Right lobe of liver (tissue), 6 donors: ENCODE results near the gene CROCC2. TPM values are rescaled to one million over a fixed set of nuclear protein-coding genes. Genes with fewer than 3 reads are reported as not detected.
A peak's percentile ranks its signal among the peaks of the same experiment; 100 is the strongest.

ENCODE experiments used
- ATAC-seq, 4 donors: fragments of 200-7000 bp; cut with Tn5 transposase; one replicate each; pipeline ENCODE4 v1.9.1; 2020; ENCODE audit warnings: mild to moderate bottlenecking in 4 of 4, moderate library complexity in 4 of 4
- DNase-seq, 3 donors: peaks; one replicate each; pipeline ENCODE4 v3.0.0-alpha.2; 2020
- H3K27ac ChIP-seq, 3 donors: fragments of 200-600 bp; one replicate each; pipeline ENCODE4 v1.8.0; 2022
- H3K27me3 ChIP-seq, 2 donors: fragments of 200-600 bp; one replicate each; pipeline ENCODE4 v1.8.0; 2022
- H3K36me3 ChIP-seq, 4 donors: fragments of 200-600 bp; sonication (generic) in 1 of 4; one replicate each; pipeline versions ENCODE4 v1.5.1 to v1.8.0; 2017 to 2022; ENCODE audit warnings: control low read depth in 1 of 4
- H3K4me1 ChIP-seq, 4 donors: fragments of 200-600 bp; sonication (generic) in 1 of 4; one replicate each; pipeline versions ENCODE4 v1.5.1 to v1.8.0; 2017 to 2022; ENCODE audit warnings: control low read depth in 1 of 4
- H3K4me3 ChIP-seq, 3 donors: fragments of 200-600 bp; one replicate each; pipeline ENCODE4 v1.8.0; 2022
- H3K9me3 ChIP-seq, 4 donors: fragments of 200-600 bp; sonication (generic) in 1 of 4; one replicate each; pipeline versions ENCODE4 v1.5.1 to v1.8.0; 2017 to 2022; ENCODE audit warnings: control low read depth in 1 of 4
- POLR2A ChIP-seq: fragments of 450-650 bp; IDR thresholded peaks from one replicate; pipeline ENCODE4 v1.6.1; 2017; ENCODE audit warnings: antibody characterized with exemption, mild to moderate bottlenecking
- WGBS: methylation state at CpG from one replicate; pipeline ENCODE4 v1.1.6; 2018; ENCODE audit warnings: low coverage, low lambda C conversion rate; ENCODE audit not compliant: insufficient coverage; ENCODE audit errors: missing lambda C conversion rate; 5-methylcytosine and 5-hydroxymethylcytosine counted together
- intact Hi-C, 2 donors: fragments of 100-400 bp; cut with DNase I; formaldehyde crosslinking; loops; one replicate each; pipeline versions ENCODE4 v1.11.2 to v1.14.1; 2022
- total RNA-seq, 6 experiments: library from RNA; depleted of rRNA in 2 of 6; stranded (reverse); fragments of >200 nt in 2 of 6; fragmentation: NEBNext Ultra II Directional in 3 of 6; extraction: Animal tissue kit (Norgen Biotek cat#: 25700) in 3 of 6; gene quantifications; one replicate each; pipeline versions ENCODE4 v1.1.0 to v1.2.4, GENCODE V29; 2016 to 2023
- TF ChIP-seq, protein P1 (sequence below), 4 donors: fragments of 200-600 bp in 3 of 4; fragments of 450-650 bp in 1 of 4; IDR thresholded peaks; one replicate each; pipeline versions ENCODE4 v1.5.1 to v1.8.0; 2016 to 2022; ENCODE audit warnings: antibody characterized with exemption in 4 of 4, mild to moderate bottlenecking in 2 of 4
- donor health status: DM: no; HTN: yes; CAD: no.
- donor health status: DM: no; HTN: no; CAD: no.
- donor health status: DM: no; HTN: no; CAD: no.
- donor health status: DM: no; HTN: yes; CAD: no.
- donor health status: DM: no; HTN: yes; CAD: no.

CROCC2 gene
- total RNA-seq, 6 experiments from 2014 or later, result 0.06 to 0.15 (median 0.12) TPM; not detected in 1

DNA sequence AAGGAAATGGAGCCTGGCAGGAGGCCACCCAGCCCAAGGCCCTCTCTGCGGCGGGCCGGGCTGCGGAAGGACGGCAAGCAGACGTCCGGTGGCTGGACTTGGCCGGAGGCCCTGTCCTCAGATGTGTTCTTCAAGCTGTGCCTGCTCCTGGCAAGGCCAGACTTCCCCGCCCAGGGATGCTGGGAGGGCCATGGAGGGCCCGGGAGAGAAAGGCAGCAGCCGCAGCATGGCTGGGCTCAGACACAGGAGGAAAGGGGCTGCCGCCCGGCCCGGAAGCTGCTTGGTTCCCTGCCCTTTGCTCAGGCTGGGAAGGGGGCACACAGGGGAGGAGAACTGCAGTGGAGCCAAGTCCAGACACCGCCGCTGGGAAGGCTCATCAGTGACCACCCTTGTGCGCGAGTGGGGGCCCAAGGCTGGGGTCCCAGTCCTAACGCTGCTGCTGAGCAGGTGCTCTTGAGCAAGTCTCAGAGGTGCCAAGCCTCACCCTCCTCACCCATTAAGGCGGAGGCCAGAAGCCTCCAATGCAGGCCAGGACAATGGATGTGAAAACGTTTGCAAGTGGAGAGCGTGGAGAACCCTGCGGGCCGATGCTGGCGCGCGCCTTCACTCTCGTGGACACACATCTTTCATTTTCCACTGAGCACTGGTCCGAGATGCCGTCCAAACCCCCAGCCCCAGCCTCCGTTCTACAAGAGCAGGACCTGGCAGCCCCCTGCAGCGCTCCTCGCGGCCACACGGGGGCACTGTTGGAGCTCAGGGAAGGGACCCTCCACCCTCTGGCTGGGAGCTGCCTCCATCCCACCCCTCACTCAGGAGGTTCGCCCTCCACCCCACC, 7.9 kb downstream of the CROCC2 start:
- ATAC-seq, result peak; percentile 67 to 77 (median 71)
- intact Hi-C loops, result loop anchor here in 1 of 2 donors (10.0 kb wide), 1 partner anchor 81 kb away; the partner anchor contains the start of gene SNED1
- Histone ChIP-seq H3K27me3 (no peaks in the 10 kb centered on the region), H3K4me3 (no peak overlapping the region), H3K4me1 (peaks cover 0 to 8% (median 0%) of the 10 kb centered on the region in 4 donors), H3K9me3 (no peaks in the 10 kb centered on the region), H3K36me3 (no peaks in the 10 kb centered on the region), H3K27ac (no peak overlapping the region)
- WGBS, result no CpG with 5 or more reads among the region's 36 CpGs
- no peak for TF ChIP-seq POLR2A
- TF ChIP-seq, protein P1, sequence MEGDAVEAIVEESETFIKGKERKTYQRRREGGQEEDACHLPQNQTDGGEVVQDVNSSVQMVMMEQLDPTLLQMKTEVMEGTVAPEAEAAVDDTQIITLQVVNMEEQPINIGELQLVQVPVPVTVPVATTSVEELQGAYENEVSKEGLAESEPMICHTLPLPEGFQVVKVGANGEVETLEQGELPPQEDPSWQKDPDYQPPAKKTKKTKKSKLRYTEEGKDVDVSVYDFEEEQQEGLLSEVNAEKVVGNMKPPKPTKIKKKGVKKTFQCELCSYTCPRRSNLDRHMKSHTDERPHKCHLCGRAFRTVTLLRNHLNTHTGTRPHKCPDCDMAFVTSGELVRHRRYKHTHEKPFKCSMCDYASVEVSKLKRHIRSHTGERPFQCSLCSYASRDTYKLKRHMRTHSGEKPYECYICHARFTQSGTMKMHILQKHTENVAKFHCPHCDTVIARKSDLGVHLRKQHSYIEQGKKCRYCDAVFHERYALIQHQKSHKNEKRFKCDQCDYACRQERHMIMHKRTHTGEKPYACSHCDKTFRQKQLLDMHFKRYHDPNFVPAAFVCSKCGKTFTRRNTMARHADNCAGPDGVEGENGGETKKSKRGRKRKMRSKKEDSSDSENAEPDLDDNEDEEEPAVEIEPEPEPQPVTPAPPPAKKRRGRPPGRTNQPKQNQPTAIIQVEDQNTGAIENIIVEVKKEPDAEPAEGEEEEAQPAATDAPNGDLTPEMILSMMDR (IDR thresholded peaks at IDR 0.05), result peak; percentile 70 to 91 (median 86)
- DNase-seq, result peak in 2 of 3 donors; percentile 64 to 67

DNA sequence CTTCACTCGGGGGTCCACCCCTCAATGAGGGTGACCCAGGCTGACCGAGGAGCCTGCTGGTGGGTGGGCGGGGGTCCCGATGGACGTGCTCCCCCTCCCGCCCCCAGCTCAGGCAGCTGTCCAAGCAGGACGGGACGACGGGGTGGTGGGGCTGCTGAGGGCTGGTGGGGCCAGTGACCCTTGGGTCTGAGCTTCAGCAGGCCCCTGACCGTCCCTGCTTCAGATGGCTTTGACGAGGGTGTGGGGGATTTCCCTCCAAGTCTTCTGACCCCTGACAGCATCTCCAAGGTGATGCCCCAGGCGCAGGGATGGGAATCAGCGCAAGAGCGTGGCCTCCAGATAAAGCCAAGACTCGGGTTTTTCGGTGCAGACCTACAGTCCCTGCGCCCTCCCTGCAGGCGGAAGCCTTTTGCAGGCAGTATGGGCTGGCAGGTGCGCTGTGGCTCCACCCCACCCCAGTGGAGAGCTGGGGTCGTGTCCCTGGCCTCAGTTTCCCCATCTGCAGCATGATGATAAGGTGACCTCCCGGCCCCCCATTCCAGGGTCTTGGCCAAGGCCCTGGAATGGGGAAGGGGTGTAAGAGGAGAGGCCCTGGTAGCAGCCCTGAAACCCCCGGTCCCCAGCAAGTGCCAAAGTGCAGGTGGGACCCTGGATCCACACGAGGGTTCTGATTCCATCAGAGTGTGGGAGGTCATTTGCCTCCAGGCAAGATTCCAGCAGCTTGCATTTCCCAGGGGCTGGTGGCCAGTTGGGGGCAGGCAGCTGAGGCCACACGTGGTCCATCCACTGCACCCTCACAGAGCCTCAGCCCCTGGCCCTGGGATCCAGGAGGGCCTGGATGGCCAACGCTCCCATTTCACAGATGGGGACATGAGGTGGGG, 8.7 kb downstream of the CROCC2 start:
- intact Hi-C loops, result loop anchor here in 1 of 2 donors (10.0 kb wide), 1 partner anchor 80 kb away; the partner anchor contains the start of gene SNED1
- ATAC-seq, result no peak
- no peaks in the 10 kb centered on the region for H3K9me3 ChIP-seq
- TF ChIP-seq, protein P1 (IDR thresholded peaks at IDR 0.05), result no peak
- TF ChIP-seq POLR2A, result no peak
- peaks cover 0 to 8% (median 0%) of the 10 kb centered on the region in 4 donors for H3K4me1 ChIP-seq
- no peak overlapping the region for H3K27ac ChIP-seq
- WGBS, result 23% methylated on average over 12 of the region's 25 CpGs
- H3K36me3 ChIP-seq, result no peaks in the 10 kb centered on the region
- H3K27me3 ChIP-seq, result no peaks in the 10 kb centered on the region
- peak in 2 of 3 donors; percentile 14 to 50 for DNase-seq
- no peak overlapping the region for H3K4me3 ChIP-seq

DNA sequence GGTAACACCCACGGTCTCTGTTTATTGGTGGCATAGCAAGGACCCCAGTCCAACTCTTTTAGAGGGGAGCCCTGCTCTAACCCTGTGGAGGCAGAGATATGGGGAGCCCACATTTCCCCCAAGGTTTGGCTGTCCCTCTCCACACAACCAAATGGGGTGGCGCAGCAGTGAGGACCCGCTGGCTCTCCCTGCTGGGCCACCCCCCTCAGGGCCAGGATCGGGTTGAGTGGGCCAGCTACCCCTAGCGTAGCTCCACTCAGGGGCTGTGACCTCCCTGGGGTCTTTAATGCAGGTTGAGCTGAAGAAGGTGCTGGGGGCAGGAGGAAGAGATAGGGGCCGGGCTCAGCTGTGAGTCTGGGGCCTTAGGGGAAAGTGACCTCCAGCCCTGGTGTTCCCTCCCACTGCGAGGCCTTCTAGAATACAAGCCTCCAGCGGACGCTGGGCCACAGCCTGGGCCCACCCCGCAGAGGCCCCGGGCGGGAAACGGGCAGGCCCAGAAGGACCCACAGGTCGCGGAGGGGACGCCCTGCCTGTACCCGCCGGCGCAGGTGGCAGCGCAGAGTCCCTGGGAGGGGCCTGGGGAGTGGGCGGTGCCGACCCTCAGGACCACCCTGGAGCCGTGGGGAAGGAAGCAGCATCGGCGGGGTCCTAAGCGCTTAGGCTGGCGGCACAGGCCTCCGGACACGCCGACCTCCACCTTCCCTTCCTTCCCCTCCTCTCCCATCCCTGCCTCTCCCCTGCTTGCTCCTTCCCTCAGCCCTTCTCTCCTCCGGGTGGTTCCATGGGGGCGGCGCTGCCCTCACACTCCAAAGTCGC, 9.6 kb downstream of the CROCC2 start:
- Histone ChIP-seq H3K27me3 (no peaks in the 10 kb centered on the region), H3K4me1 (peaks cover 0 to 8% (median 0%) of the 10 kb centered on the region in 4 donors), H3K9me3 (no peaks in the 10 kb centered on the region), H3K4me3 (no peak overlapping the region), H3K36me3 (no peaks in the 10 kb centered on the region), H3K27ac (no peak overlapping the region)
- TF ChIP-seq POLR2A, result no peak
- TF ChIP-seq, protein P1 (IDR thresholded peaks at IDR 0.05), result no peak
- ATAC-seq, result no peak
- WGBS, result 10% methylated on average over 11 of the region's 34 CpGs
- intact Hi-C loops, result loop anchor here in 1 of 2 donors (10.0 kb wide), 1 partner anchor 79 kb away; the partner anchor contains the start of gene SNED1
- DNase-seq, result peak in 2 of 3 donors; percentile 17 to 44

DNA sequence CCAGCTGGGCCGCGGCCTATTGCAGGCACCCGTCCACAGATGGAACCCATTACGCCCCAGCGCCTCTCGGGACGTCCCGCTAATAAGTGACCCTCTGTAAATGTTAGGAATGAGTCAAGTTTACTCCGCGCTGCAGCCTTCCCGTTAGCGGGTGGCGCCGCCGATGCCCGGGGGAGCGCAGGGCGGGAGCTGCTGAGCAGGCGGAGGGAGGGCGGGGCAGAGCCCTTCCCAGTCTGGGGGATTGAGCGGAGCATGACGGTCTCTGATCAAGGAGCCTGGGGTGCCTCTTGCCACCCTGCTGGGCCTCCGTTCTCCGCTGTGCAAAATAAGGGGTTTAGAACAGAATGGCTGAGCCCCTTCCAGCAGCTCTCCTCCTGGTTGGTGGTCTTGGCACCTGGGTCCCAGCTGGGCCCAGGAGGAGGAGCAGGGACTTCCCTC, 10.5 kb downstream of the CROCC2 start:
- intact Hi-C loops, result loop anchor here in 1 of 2 donors (10.0 kb wide), 1 partner anchor 78 kb away; the partner anchor contains the start of gene SNED1

More for the DNA sequence above, 10.5 kb downstream of the CROCC2 start:
- 38% methylated on average over 17 of the region's 24 CpGs for WGBS
- peak; percentile 19 to 46 (median 43) for DNase-seq
- TF ChIP-seq, protein P1 (IDR thresholded peaks at IDR 0.05), result no peak
- no peak for TF ChIP-seq POLR2A
- no peak for ATAC-seq
- H3K27me3 ChIP-seq, result no peaks in the 10 kb centered on the region
- H3K9me3 ChIP-seq, result no peaks in the 10 kb centered on the region
- H3K4me3 ChIP-seq, result no peak overlapping the region
- H3K4me1 ChIP-seq, result peaks cover 0 to 8% (median 0%) of the 10 kb centered on the region in 4 donors
- no peak overlapping the region for H3K27ac ChIP-seq
- no peaks in the 10 kb centered on the region for H3K36me3 ChIP-seq
